ENCODE measurements around the gene INPP5B.

INPP5B gene

DNA sequence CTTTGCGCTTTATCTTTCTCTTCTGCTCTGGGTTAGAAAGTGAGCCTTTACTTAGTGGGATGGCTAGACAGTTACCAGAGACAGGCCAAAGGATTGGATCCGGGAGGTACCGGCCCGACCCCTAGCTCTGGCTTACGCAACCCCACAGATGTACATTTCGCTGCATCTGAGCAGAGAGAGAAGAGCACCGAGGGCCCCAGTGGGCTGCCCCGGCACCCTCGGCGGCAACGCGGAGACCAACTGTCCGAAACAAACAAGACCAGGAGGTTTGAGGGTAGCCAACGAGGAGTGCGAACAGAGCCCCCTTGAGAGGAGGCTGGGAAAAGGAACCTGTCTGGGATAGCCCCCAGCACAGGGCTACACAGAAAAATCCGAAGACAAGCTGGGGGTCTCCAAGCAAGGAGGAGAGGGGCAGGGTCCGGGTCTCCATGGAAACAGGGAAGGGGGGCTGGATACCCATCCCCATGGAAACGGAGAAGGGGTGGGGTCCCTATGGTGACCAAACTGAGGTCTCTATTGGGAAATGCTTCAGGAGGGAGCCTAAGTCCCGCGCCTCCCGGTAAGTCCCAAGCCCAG, 87.8 kb downstream of the INPP5B start:
- DNase-seq, result no peak
- peaks cover 76% of the 10 kb centered on the region for H3K36me3 Mint-ChIP-seq (ENCODE audit: low read depth)
- no peaks in the 10 kb centered on the region for H3K9me3 Mint-ChIP-seq
- no peaks in the 10 kb centered on the region for H3K27me3 Mint-ChIP-seq
- peaks cover 51% of the 10 kb centered on the region for H3K4me1 Mint-ChIP-seq (ENCODE audit: low read depth)
- peak overlapping the region; percentile 95 for H3K4me3 Mint-ChIP-seq
- H3K27ac Mint-ChIP-seq, result peak overlapping the region; percentile 99

DNA sequence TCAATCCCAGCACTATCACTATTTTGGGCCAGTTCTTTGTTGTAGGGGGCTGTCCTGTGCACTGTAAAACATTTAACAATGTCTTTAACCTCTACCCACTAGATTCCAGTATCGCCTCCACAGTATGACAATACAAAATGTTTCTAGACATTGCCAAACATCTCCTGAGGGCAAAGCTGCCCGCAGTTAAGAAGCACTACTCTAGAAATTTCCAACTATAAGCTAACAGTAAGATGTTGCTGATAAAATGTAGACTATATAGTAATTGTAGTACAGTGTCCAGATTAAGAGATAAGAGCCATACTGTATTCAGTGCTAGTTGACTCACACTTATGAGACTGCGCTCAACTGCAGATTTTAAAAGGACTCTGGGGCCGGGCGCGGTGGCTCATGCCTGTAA, 92.4 kb downstream of the INPP5B start:
- Mint-ChIP-seq H3K27ac (peak overlapping the region; percentile 53), H3K9me3 (no peaks in the 10 kb centered on the region), H3K4me1 (ENCODE audit: low read depth) (peaks cover 50% of the 10 kb centered on the region), H3K36me3 (ENCODE audit: low read depth) (peaks cover 53% of the 10 kb centered on the region), H3K27me3 (no peaks in the 10 kb centered on the region), H3K4me3 (no peak overlapping the region)
- no peak for DNase-seq

DNA sequence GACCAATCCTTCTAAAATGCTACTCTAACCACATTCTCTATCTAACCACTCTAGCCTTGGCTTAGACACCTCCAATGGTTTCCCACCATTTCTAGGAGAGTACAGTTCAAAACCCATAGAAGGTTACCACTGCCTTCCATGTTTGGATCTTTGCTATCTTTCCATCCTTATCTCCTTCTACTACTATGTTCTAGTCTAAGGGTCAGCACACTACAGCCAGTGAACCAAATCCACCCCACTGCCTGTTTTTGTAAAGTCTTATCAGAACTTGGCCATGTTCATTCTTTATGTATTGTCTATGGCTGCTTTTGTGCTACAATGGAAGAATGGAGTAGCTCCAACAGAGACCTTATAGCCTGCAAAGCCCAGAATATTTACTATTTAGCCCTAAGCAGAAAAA, 93.7 kb downstream of the INPP5B start:
- Mint-ChIP-seq H3K36me3 (ENCODE audit: low read depth) (peaks cover 55% of the 10 kb centered on the region), H3K9me3 (no peaks in the 10 kb centered on the region), H3K4me1 (ENCODE audit: low read depth) (peaks cover 52% of the 10 kb centered on the region), H3K27me3 (no peaks in the 10 kb centered on the region), H3K4me3 (no peak overlapping the region), H3K27ac (peak overlapping the region; percentile 68)
- DNase-seq, result no peak

DNA sequence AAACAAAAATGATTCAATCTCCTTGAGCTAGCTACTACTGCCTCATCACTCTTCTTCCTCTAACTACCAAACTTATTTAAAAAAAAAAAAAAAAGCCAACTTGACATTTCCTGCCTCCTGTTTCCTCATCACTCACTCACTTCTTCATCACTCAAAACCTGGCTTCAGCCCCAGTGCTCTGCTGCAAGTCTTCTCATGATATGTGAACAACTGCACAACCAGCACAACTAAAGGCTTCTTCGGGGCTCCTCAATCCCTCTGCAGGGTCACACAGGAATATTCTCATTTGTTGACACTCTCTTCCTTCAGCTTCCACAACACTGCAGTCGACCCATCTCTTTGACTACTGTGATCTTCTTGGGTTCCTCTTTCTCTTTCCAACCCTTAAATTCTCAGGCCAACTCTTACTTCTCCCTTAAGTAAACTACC, 95.1 kb downstream of the INPP5B start:
- Mint-ChIP-seq H3K4me3 (no peak overlapping the region), H3K9me3 (no peaks in the 10 kb centered on the region), H3K27me3 (no peaks in the 10 kb centered on the region), H3K27ac (no peak overlapping the region), H3K36me3 (ENCODE audit: low read depth) (peaks cover 54% of the 10 kb centered on the region), H3K4me1 (ENCODE audit: low read depth) (peaks cover 51% of the 10 kb centered on the region)
- DNase-seq, result no peak

DNA sequence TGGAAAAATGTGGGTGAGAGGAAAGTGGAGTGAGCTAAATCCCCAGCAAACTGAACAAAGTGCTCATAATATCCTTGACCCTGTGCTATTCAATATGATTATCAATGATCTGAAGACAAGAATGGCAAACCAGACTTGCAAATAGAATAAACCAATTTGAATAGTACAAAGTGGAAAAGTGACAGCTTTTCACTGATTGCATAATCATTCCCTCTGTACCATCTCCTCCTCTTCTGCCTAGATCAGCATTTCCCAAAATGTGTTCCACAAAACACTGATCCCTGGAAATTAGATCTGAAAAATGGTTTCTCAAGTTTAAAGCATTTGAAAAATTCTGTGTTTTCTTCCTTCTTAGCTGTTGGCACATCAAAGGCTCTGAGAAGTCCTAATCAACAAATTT, 95.6 kb downstream of the INPP5B start:
- no peak overlapping the region for H3K4me3 Mint-ChIP-seq
- H3K36me3 Mint-ChIP-seq (ENCODE audit: low read depth), result peaks cover 55% of the 10 kb centered on the region
- H3K4me1 Mint-ChIP-seq (ENCODE audit: low read depth), result peaks cover 53% of the 10 kb centered on the region
- H3K9me3 Mint-ChIP-seq, result no peaks in the 10 kb centered on the region
- H3K27me3 Mint-ChIP-seq, result no peaks in the 10 kb centered on the region
- DNase-seq, result no peak
- H3K27ac Mint-ChIP-seq, result no peak overlapping the region

DNA sequence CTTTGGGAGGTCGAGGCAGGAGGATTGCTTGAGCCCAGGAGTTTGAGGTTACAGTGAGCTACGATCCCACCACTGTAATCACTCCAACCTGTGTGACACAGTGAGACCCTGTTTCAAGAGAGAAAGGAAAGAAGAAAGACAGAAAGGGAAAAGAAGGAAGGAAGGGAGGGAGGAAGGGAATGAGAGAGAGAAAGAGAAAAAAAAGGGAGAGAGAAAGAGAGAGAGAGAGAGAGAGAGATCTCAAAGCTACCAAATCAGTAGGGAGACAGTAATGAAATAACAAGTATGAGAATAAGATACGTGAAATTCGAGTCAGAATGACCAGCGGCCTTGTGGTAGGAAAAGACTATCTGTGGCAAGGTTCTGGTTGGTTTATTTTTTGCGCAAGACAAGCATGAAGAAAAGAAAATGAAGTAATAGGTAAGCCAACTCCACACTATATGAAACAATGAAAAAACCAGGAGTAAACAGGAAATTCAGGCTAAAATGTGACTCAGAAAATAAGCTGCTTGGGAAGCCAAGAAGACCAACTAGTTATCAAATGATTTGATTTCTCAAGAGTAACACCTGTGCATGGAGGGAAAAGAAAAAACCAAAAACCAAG, 96.4 kb downstream of the INPP5B start:
- peaks cover 60% of the 10 kb centered on the region for H3K4me1 Mint-ChIP-seq (ENCODE audit: low read depth)
- H3K27me3 Mint-ChIP-seq, result no peaks in the 10 kb centered on the region
- no peak overlapping the region for H3K27ac Mint-ChIP-seq
- H3K9me3 Mint-ChIP-seq, result no peaks in the 10 kb centered on the region
- H3K4me3 Mint-ChIP-seq, result no peak overlapping the region
- H3K36me3 Mint-ChIP-seq (ENCODE audit: low read depth), result peaks cover 57% of the 10 kb centered on the region
- no peak for DNase-seq

DNA sequence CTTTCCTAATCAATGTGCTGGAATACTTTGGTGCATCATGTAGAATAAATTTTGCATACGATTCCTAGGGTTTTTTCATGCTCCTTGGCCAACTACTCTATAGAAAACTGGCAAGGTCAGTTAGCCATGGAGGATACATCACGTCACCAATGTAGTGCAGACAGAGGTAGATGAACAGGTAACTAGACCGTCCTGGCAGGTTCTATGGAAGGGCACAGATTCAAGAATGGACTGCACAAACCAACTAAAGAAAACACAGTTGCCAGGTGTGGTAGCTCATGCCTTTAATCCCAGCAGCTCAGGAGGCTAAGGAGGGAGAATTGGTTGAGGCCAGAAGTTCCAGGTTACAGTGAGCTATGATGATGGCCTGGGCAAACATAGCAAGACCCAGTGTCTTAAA, 97.4 kb downstream of the INPP5B start:
- no peaks in the 10 kb centered on the region for H3K9me3 Mint-ChIP-seq
- H3K27me3 Mint-ChIP-seq, result no peaks in the 10 kb centered on the region

DNA sequence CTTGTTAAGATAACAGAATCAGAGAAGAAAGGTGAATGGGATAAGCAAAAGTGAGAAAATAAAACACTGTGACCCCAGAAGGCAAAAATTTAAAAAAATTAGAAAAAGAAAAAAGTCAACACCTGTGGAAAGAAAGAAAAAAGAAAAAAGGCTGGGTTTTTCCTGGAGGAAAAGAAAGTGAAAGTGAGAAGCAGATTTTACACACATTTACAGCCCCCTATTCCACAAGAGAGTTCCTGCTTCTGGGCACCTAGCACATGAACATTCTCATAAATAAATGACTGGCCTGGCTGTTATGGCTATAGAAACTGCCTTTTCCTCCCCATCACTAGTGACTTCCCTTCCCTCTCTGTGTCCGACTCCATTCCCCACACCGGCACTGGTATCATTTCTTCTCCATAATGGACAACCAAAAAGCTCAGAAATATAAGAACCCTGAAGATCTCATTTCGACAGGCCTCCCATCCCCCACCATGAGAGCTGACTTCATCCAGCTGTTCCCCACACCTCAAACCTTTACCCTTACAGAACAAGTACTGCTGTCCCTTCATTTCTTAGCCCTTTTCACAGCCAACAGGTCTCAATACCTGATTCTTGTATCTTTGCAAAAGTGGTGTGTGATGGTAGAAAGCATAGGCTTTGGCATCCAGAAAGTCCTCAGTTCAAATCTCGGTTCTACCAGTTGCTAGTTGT, 100.1 kb downstream of the INPP5B start:
- Mint-ChIP-seq H3K4me3 (peak overlapping the region; percentile 28), H3K4me1 (ENCODE audit: low read depth) (peaks cover 55% of the 10 kb centered on the region), H3K9me3 (no peaks in the 10 kb centered on the region), H3K36me3 (ENCODE audit: low read depth) (peaks cover 69% of the 10 kb centered on the region), H3K27ac (peak overlapping the region; percentile 72), H3K27me3 (no peaks in the 10 kb centered on the region)
- no peak for DNase-seq

More for the DNA sequence above, 97.4 kb downstream of the INPP5B start:
- Mint-ChIP-seq H3K4me3 (no peak overlapping the region), H3K4me1 (ENCODE audit: low read depth) (peaks cover 60% of the 10 kb centered on the region), H3K36me3 (ENCODE audit: low read depth) (peaks cover 57% of the 10 kb centered on the region), H3K27ac (no peak overlapping the region)
- no peak for DNase-seq

DNA sequence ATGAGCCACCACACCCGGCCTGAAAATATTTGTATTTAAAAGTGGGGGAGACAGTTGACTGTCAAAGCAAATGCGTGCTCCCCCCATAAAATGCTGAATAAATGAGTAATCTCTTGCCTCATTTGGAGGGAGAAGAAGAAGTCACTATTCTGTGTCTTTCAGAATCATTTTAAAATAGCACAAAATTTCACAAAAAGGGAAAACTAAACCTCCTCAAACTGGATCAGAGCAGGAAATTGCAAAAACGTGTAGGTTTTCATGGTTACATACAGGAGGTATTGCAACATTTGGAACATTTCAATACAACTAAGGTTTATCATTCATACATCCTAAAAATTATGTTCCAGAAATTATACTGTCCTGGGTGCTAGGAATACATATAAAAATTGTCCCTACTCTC, 101.1 kb downstream of the INPP5B start:
- Mint-ChIP-seq H3K4me1 (ENCODE audit: low read depth) (peaks cover 55% of the 10 kb centered on the region), H3K36me3 (ENCODE audit: low read depth) (peaks cover 78% of the 10 kb centered on the region), H3K9me3 (no peaks in the 10 kb centered on the region), H3K27me3 (no peaks in the 10 kb centered on the region), H3K4me3 (no peak overlapping the region), H3K27ac (peak overlapping the region; percentile 31)
- no peak for DNase-seq

DNA sequence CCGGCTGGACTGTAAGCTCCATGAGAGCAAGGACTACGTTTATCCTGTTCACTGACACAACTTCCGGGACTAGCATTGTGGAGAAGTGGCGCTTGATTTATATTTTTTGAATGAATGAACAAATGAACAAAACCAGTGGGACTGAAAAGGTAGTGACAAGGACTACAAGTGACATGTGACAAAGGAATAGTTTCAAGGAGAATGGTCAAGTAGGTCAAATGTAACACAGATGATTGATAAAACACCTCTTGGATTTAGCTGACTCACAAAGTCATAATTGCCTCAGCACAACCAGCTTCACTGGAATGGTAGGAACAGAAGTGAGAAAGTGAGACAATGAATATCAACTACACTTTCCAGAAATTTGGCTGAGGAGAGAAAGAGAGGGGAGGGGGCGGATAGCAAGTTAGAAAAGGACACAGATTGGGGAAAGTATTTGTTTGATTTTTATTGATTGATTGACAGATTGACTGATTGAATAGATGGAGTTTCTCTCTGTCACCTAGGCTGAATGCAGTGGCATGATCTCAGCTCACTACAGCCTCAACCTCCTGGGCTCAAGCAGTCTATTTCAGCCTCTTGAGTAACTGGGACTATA, 101.7 kb downstream of the INPP5B start:
- H3K27ac Mint-ChIP-seq, result peak overlapping the region; percentile 31
- no peak overlapping the region for H3K4me3 Mint-ChIP-seq
- no peaks in the 10 kb centered on the region for H3K9me3 Mint-ChIP-seq
- peaks cover 55% of the 10 kb centered on the region for H3K4me1 Mint-ChIP-seq (ENCODE audit: low read depth)
- peaks cover 85% of the 10 kb centered on the region for H3K36me3 Mint-ChIP-seq (ENCODE audit: low read depth)
- DNase-seq, result no peak
- H3K27me3 Mint-ChIP-seq, result no peaks in the 10 kb centered on the region

DNA sequence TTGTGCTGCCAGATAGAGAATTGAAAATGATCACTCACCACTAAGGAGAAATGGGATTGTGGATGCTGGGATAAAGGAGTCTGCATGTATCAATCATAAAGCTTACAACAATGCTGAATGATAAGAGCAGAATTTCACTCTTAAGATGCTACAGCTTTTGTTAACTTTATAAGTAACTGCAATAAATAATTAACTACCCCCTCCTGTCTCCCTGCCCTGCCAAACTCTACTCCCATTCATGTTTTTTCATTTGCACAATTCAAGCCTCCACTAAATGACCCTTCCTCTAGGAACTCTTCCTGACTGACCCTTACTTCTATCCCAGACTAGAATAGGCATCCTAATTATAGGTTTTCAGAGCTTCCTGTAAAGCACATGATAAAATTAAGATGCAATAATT, 102.3 kb downstream of the INPP5B start:
- H3K4me1 Mint-ChIP-seq (ENCODE audit: low read depth), result peaks cover 54% of the 10 kb centered on the region
- no peaks in the 10 kb centered on the region for H3K9me3 Mint-ChIP-seq
- H3K27ac Mint-ChIP-seq, result no peak overlapping the region
- no peak overlapping the region for H3K4me3 Mint-ChIP-seq
- H3K27me3 Mint-ChIP-seq, result no peaks in the 10 kb centered on the region
- DNase-seq, result no peak
- H3K36me3 Mint-ChIP-seq (ENCODE audit: low read depth), result peaks cover 88% of the 10 kb centered on the region

DNA sequence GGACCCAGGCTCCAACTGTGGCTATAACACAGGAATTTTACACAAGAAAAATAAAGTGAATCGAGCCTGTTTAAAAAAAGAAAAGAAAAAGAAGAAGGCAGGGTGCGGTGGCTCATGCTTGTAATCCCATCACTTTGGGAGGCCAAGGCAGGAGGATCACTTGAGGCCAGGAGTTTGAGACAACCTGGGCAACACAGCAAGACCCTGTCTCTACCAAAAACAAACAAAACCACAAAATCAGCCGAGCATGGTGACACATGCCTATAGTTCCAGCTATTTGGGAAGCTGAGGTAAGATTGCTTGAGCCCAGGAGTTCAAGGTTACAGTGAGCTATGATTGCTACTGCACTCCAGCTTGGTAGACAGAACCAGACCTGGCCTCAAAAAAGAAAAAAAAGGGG, 105.2 kb downstream of the INPP5B start:
- DNase-seq, result no peak
- Mint-ChIP-seq H3K27ac (peak overlapping the region; percentile 14), H3K36me3 (ENCODE audit: low read depth) (peaks cover 88% of the 10 kb centered on the region), H3K4me3 (no peak overlapping the region), H3K9me3 (no peaks in the 10 kb centered on the region), H3K4me1 (ENCODE audit: low read depth) (peaks cover 32% of the 10 kb centered on the region), H3K27me3 (no peaks in the 10 kb centered on the region)

DNA sequence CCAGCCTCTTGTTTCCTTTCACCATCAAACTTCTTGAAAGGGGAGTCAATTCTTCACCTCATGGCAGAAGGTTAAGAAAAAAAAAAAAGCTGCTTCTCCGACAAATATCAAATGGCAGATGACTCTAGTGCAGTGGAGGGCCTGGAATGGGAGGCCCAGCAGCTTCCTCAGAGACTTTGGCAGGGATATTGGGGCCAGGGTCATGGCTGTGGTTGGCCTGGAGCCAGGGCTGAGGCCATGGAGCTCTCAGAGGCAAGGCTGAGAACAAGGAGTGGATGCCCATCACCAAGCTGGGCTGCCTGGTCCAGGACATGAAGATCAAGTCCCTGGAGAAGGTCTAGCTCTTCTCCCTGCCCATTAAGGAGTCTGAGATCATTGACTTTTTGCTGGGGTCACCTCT, 106.1 kb downstream of the INPP5B start:
- Mint-ChIP-seq H3K4me1 (ENCODE audit: low read depth) (peaks cover 23% of the 10 kb centered on the region), H3K9me3 (no peaks in the 10 kb centered on the region), H3K4me3 (no peak overlapping the region), H3K27me3 (no peaks in the 10 kb centered on the region), H3K36me3 (ENCODE audit: low read depth) (peaks cover 87% of the 10 kb centered on the region), H3K27ac (peak overlapping the region; percentile 17)
- DNase-seq, result no peak

DNA sequence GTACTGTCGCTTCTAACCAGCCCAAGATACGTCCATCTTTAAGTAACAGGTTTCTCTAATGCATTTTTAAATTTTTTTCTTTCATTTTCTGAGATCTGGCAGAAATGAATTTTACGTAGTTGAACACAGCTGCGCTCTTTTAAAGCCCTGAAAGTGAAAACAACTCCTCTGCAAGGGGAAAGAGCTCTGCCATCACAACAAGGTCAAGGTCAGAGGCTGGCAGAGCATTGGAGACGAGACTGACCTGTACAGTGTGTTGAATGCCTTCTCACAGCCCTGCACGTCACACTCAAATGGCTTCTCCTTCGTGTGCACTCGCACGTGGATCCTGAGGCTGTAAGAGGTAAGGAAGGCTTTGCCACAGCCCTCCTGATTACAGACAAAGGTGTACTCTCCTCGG, 107.2 kb downstream of the INPP5B start:
- Mint-ChIP-seq H3K27ac (peak overlapping the region; percentile 34), H3K27me3 (no peaks in the 10 kb centered on the region), H3K4me3 (no peak overlapping the region), H3K4me1 (ENCODE audit: low read depth) (peaks cover 12% of the 10 kb centered on the region), H3K36me3 (ENCODE audit: low read depth) (peaks cover 87% of the 10 kb centered on the region), H3K9me3 (no peaks in the 10 kb centered on the region)
- no peak for DNase-seq

DNA sequence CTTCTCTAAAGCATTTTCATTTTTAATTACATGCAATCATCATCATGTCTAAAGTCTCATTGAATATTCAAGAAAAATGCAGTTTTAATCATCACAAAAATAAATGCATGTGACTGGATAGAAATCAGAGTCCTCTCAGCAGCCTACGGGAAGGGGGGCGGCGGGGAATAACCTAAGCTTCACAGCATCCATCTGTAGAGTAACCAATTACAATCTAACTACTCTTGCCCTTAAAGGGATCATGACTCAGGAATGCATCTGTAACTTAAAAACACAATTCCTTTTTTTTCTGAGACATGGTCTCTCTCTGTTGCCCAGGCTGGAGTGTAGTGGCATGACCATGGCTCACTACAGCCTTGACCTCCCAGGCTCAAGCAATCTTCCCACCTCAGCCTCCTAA, 110.1 kb downstream of the INPP5B start:
- no peak for DNase-seq
- Mint-ChIP-seq H3K9me3 (no peaks in the 10 kb centered on the region), H3K27ac (no peak overlapping the region), H3K36me3 (ENCODE audit: low read depth) (peaks cover 91% of the 10 kb centered on the region), H3K4me1 (ENCODE audit: low read depth) (no peaks in the 10 kb centered on the region), H3K27me3 (no peaks in the 10 kb centered on the region), H3K4me3 (no peak overlapping the region)
